Cardiac muscle cell (in vitro differentiated cells and primary cell): ENCODE measurements around the gene XPNPEP2. TPM values are rescaled to one million over a fixed set of nuclear protein-coding genes. Genes with fewer than 3 reads are reported as not detected.

Experiments used
- DNase-seq, 2 donors: peaks; one replicate each; pipeline versions ENCODE4 v3.0.0 to v3.0.0-alpha.2; 2010 to 2017; ENCODE audit warnings: low read depth in 1 of 2, low spot score in 1 of 2
- H3K27ac ChIP-seq: fragments of 200-600 bp; sonication (generic); 2 replicates; pipeline ENCODE4 v1.5.1; 2016
- H3K27me3 ChIP-seq: fragments of 200-600 bp; sonication (generic); 2 replicates; pipeline ENCODE4 v1.6.0; 2016; ENCODE audit warnings: control low read depth
- H3K36me3 ChIP-seq: fragments of 200-600 bp; sonication (generic); 2 replicates; pipeline ENCODE4 v1.5.1; 2016; ENCODE audit warnings: control low read depth
- H3K4me1 ChIP-seq: fragments of 200-600 bp; sonication (generic); 2 replicates; pipeline ENCODE4 v1.8.1; 2017; ENCODE audit warnings: low read depth, mild to moderate bottlenecking, mixed run types
- H3K4me3 ChIP-seq: fragments of 200-600 bp; sonication (generic); 2 replicates; pipeline ENCODE4 v1.5.1; 2016; ENCODE audit warnings: mild to moderate bottlenecking
- H3K9me3 ChIP-seq: fragments of 200-600 bp; sonication (generic); 2 replicates; pipeline ENCODE4 v1.5.1; 2017; ENCODE audit warnings: low read depth, mild to moderate bottlenecking, control low read depth
- polyA plus RNA-seq: library from polyadenylated mRNA; unstranded; fragments of >200 nt; fragmentation: Nextera tagmentation; extraction: Ambion mirVana; gene quantifications from 2 replicates; pipeline ENCODE4 v1.2.1, GENCODE V29; 2016
- total RNA-seq: library from RNA; depleted of rRNA; stranded (reverse); fragments of >200 nt; gene quantifications from 2 replicates; pipeline ENCODE4 v1.2.3, GENCODE V29; 2016
- TF ChIP-seq, protein P1 (sequence below): IDR thresholded peaks from 2 replicates; pipeline ENCODE4 v1.5.1; 2012; ENCODE audit warnings: low read depth, mild to moderate bottlenecking, low read length

XPNPEP2 gene
- total and polyA plus RNA-seq, 2 experiments from 2014 or later, result not detected

- TF ChIP-seq, protein P1, sequence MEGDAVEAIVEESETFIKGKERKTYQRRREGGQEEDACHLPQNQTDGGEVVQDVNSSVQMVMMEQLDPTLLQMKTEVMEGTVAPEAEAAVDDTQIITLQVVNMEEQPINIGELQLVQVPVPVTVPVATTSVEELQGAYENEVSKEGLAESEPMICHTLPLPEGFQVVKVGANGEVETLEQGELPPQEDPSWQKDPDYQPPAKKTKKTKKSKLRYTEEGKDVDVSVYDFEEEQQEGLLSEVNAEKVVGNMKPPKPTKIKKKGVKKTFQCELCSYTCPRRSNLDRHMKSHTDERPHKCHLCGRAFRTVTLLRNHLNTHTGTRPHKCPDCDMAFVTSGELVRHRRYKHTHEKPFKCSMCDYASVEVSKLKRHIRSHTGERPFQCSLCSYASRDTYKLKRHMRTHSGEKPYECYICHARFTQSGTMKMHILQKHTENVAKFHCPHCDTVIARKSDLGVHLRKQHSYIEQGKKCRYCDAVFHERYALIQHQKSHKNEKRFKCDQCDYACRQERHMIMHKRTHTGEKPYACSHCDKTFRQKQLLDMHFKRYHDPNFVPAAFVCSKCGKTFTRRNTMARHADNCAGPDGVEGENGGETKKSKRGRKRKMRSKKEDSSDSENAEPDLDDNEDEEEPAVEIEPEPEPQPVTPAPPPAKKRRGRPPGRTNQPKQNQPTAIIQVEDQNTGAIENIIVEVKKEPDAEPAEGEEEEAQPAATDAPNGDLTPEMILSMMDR, result no peak
- no peaks in the 10 kb centered on the region for H3K27me3 ChIP-seq
- no peaks in the 10 kb centered on the region for H3K4me1 ChIP-seq
- DNase-seq, result no peak
- no peak overlapping the region for H3K27ac ChIP-seq
- no peaks in the 10 kb centered on the region for H3K36me3 ChIP-seq
- H3K9me3 ChIP-seq, result no peaks in the 10 kb centered on the region
- H3K4me3 ChIP-seq, result no peak overlapping the region
Observed at GRCh38 chrX:129700536-129700935, 38.2 kb upstream of the XPNPEP2 start.

DNA sequence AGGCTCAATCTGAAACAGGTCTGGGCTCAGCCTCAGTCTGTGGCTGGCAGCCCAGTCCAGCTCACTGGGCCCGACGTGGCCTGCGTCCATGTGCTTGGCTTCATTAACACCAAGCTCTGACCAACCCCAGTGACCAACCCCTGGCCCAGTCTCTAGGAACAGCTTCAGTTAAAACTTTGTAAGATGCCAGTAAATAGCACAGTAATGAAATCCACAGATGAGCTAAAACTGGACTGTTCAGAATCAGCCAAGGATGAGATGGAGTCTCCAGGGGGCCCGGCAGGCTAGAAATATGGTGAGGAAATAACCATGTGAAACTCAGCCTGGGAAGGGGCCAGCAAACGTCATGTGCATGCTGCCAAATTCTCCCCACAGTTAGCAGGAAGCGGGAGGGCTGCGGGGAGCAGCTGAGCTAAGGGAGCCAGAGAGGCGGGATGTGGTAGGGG, 37.1 kb upstream of the XPNPEP2 start:
- DNase-seq, result peak in 1 of 2 donors; percentile 90
- TF ChIP-seq, protein P1, result no peak
- Histone ChIP-seq H3K4me3 (no peak overlapping the region), H3K36me3 (no peaks in the 10 kb centered on the region), H3K4me1 (no peaks in the 10 kb centered on the region), H3K27me3 (no peaks in the 10 kb centered on the region), H3K27ac (no peak overlapping the region), H3K9me3 (no peaks in the 10 kb centered on the region)

DNA sequence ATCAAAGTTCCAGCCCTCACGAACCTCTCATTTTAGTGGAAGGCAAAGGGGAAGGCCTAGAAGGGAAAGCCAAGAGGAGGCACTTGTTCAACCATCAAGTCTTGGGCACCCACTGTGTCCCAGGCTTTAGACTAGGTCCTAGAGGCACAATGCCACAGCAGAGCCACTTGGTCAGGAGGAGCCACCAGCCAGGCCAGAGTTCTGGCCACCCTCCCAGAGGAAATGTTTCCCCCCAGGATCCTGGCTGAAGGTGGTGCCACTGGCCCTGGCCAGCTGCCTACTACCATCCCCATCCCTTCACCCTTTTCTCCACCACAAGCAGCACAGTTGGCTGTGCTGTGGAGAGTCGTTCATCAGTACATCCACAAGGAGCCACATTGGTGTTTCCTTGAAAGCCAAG, 34.3 kb upstream of the XPNPEP2 start:
- no peak overlapping the region for H3K4me3 ChIP-seq
- no peaks in the 10 kb centered on the region for H3K9me3 ChIP-seq
- H3K4me1 ChIP-seq, result no peaks in the 10 kb centered on the region
- H3K27me3 ChIP-seq, result no peaks in the 10 kb centered on the region
- TF ChIP-seq, protein P1, result no peak
- H3K27ac ChIP-seq, result no peak overlapping the region
- H3K36me3 ChIP-seq, result no peaks in the 10 kb centered on the region
- DNase-seq, result no peak

DNA sequence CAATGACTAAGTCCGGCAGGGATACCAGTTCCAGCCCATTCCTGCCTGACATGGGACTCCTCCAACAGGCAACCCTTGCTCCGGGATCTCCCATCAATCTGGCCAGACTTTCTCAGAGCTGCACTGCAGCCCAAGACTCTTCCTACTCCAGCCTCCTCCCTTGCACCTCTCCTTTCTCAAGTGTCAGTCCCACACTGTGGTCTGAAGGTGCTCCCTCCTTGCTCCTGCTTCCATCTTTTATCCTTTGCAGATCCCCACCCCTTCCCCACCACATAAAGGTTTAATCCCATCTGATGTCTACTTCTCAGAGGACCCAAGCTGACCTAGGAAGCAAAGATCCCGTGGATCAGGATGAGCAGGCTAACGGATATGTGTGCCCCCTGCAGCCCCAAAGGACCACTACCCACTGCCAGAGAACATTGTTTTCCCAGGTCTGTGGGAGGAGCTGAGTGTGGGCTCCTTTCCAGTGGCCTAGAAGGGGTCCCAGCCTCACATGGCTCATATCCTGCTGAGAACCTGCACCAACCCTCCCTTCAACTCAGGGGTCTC, 33.3 kb upstream of the XPNPEP2 start:
- Histone ChIP-seq H3K4me3 (no peak overlapping the region), H3K27ac (no peak overlapping the region), H3K9me3 (no peaks in the 10 kb centered on the region), H3K36me3 (no peaks in the 10 kb centered on the region), H3K4me1 (no peaks in the 10 kb centered on the region), H3K27me3 (no peaks in the 10 kb centered on the region)
- TF ChIP-seq, protein P1, result no peak
- no peak for DNase-seq

- Histone ChIP-seq H3K4me3 (no peak overlapping the region), H3K27me3 (no peaks in the 10 kb centered on the region), H3K9me3 (no peaks in the 10 kb centered on the region), H3K4me1 (no peaks in the 10 kb centered on the region), H3K36me3 (no peaks in the 10 kb centered on the region), H3K27ac (no peak overlapping the region)
- DNase-seq, result no peak
- TF ChIP-seq, protein P1, result no peak
Observed at GRCh38 chrX:129705988-129706387, 32.8 kb upstream of the XPNPEP2 start.
